Bone marrow (tissue), 2 donors: ENCODE measurements around the gene SH3BGR.
A peak's percentile ranks its signal among the peaks of the same experiment; 100 is the strongest.
"Not testable (repeated sequence)": the region's sequence is repeated elsewhere in the genome, so short reads cannot be mapped to it uniquely, and the experiment has no call there.

Experiments used
- DNase-seq, 2 donors: peaks; one replicate each; lab custom pipeline; 2025; lab: John Stamatoyannopoulos, UW

SH3BGR gene

GRCh38 chr21:39451332-39452206 lies at the start of gene SH3BGR:
SH3BGR (plus strand) TSS chr21:39451970; CDS start chr21:39452097, 127 bp downstream.
- DNase-seq: no peak

GRCh38 chr21:39406065-39406464 lies 45.7 kb upstream of the SH3BGR start:
- DNase-seq: no peak

- not testable (repeated sequence) for DNase-seq
Observed at GRCh38 chr21:39419204-39419603, 32.6 kb upstream of the SH3BGR start.

- DNase-seq: no peak
Observed at GRCh38 chr21:39422527-39423241, 29.1 kb upstream of the SH3BGR start.

GRCh38 chr21:39429445-39429844 lies 22.3 kb upstream of the SH3BGR start:
- DNase-seq: no peak

- DNase-seq: no peak
Observed at GRCh38 chr21:39430016-39430415, 21.8 kb upstream of the SH3BGR start.

GRCh38 chr21:39430457-39430856 lies 21.3 kb upstream of the SH3BGR start:
- DNase-seq: no peak

- no peak for DNase-seq
Observed at GRCh38 chr21:39430954-39431353, 20.8 kb upstream of the SH3BGR start.

GRCh38 chr21:39434950-39435349 lies 16.8 kb upstream of the SH3BGR start:
- DNase-seq: no peak

GRCh38 chr21:39439232-39439631 lies 12.5 kb upstream of the SH3BGR start:
- no peak for DNase-seq

- peak in 1 of 2 donors; percentile 40 for DNase-seq
Observed at GRCh38 chr21:39441502-39442475, 10.0 kb upstream of the SH3BGR start.

GRCh38 chr21:39444421-39445180 lies 7.2 kb upstream of the SH3BGR start:
- no peak for DNase-seq

- peak; percentile 64 to 86 for DNase-seq
Observed at GRCh38 chr21:39445321-39446269, 6.2 kb upstream of the SH3BGR start, which contains the start of gene LCA5L. LCA5L (minus strand) TSS chr21:39445778; CDS start chr21:39428493, 17,285 bp downstream.

- DNase-seq: no peak
Observed at GRCh38 chr21:39447264-39447663, 4.5 kb upstream of the SH3BGR start.

- no peak for DNase-seq
Observed at GRCh38 chr21:39452207-39452969, 618 bp downstream of the SH3BGR start.

GRCh38 chr21:39452970-39453342 lies 1.2 kb downstream of the SH3BGR start:
- DNase-seq: no peak

GRCh38 chr21:39453571-39454179 lies 1.9 kb downstream of the SH3BGR start:
- no peak for DNase-seq

GRCh38 chr21:39454949-39455668 lies 3.3 kb downstream of the SH3BGR start:
- no peak for DNase-seq
